Panc1 (cell line): Measurements from ENCODE around the gene KCNIP4.

ENCODE experiments used
- POLR2AphosphoS5 ChIP-seq: IDR thresholded peaks from 2 replicates; pipeline ENCODE4 v1.6.1; 2012; ENCODE audit warnings: mild to moderate bottlenecking, low read depth, low read length, moderate library complexity
- SIN3A ChIP-seq: IDR thresholded peaks from 2 replicates; pipeline ENCODE4 v1.6.1; 2012; ENCODE audit warnings: low read depth, mild to moderate bottlenecking, low read length, moderate library complexity, borderline replicate concordance; ENCODE audit not compliant: insufficient read depth
- TCF7L2 ChIP-seq: IDR thresholded peaks from 2 replicates; pipeline ENCODE4 v1.6.1; 2011; ENCODE audit warnings: mild to moderate bottlenecking, low read depth, low read length, inconsistent platforms
- TF ChIP-seq, protein P1 (sequence below), 2 experiments: IDR thresholded peaks; 2 replicates each; pipeline ENCODE4 v1.6.1; 2011 to 2012; ENCODE audit warnings: low read depth in 2 of 2, control low read depth in 1 of 2, low read length in 1 of 2, mild to moderate bottlenecking in 1 of 2, moderate library complexity in 1 of 2; ENCODE audit not compliant: insufficient read depth in 1 of 2
- TF ChIP-seq, protein P2 (sequence below): fragments of 450-650 bp; IDR thresholded peaks from 2 replicates; pipeline ENCODE4 v1.5.1; 2017; ENCODE audit warnings: mild to moderate bottlenecking

DNA sequence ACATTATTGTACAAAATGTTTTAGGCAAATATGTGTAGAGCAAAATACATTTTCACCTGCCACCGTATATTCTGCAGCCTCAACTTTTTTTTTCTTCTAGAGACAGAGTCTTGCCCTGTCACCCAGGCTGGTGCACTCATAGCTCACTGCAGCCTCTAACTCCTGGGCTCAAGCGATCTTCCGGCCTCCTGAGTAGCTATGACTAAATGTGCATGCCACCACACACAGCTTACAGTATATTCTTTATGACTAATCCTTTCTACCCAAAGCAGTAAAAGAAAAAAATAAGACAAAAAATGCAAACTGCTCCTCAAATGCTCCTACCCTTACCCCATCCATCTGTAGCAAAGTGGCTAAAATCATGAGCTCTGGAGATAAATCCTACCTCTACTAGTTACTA lies 426.3 kb downstream of the KCNIP4 start:
- TF ChIP-seq, protein P1, sequence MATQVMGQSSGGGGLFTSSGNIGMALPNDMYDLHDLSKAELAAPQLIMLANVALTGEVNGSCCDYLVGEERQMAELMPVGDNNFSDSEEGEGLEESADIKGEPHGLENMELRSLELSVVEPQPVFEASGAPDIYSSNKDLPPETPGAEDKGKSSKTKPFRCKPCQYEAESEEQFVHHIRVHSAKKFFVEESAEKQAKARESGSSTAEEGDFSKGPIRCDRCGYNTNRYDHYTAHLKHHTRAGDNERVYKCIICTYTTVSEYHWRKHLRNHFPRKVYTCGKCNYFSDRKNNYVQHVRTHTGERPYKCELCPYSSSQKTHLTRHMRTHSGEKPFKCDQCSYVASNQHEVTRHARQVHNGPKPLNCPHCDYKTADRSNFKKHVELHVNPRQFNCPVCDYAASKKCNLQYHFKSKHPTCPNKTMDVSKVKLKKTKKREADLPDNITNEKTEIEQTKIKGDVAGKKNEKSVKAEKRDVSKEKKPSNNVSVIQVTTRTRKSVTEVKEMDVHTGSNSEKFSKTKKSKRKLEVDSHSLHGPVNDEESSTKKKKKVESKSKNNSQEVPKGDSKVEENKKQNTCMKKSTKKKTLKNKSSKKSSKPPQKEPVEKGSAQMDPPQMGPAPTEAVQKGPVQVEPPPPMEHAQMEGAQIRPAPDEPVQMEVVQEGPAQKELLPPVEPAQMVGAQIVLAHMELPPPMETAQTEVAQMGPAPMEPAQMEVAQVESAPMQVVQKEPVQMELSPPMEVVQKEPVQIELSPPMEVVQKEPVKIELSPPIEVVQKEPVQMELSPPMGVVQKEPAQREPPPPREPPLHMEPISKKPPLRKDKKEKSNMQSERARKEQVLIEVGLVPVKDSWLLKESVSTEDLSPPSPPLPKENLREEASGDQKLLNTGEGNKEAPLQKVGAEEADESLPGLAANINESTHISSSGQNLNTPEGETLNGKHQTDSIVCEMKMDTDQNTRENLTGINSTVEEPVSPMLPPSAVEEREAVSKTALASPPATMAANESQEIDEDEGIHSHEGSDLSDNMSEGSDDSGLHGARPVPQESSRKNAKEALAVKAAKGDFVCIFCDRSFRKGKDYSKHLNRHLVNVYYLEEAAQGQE (IDR thresholded peaks at IDR 0.05; ENCODE audit: insufficient read depth in 1 of 2, low read depth in 2 of 2, low read length in 1 of 2) = no peak
- TF ChIP-seq POLR2AphosphoS5 (no peak), TCF7L2 (no peak), SIN3A (no peak)
- TF ChIP-seq, protein P2, sequence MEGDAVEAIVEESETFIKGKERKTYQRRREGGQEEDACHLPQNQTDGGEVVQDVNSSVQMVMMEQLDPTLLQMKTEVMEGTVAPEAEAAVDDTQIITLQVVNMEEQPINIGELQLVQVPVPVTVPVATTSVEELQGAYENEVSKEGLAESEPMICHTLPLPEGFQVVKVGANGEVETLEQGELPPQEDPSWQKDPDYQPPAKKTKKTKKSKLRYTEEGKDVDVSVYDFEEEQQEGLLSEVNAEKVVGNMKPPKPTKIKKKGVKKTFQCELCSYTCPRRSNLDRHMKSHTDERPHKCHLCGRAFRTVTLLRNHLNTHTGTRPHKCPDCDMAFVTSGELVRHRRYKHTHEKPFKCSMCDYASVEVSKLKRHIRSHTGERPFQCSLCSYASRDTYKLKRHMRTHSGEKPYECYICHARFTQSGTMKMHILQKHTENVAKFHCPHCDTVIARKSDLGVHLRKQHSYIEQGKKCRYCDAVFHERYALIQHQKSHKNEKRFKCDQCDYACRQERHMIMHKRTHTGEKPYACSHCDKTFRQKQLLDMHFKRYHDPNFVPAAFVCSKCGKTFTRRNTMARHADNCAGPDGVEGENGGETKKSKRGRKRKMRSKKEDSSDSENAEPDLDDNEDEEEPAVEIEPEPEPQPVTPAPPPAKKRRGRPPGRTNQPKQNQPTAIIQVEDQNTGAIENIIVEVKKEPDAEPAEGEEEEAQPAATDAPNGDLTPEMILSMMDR = no peak
